ENCODE data around the gene RFX6. TPM values are rescaled to one million over a fixed set of nuclear protein-coding genes. Genes with fewer than 3 reads are reported as not detected.

RFX6 gene
- total RNA-seq, 1 donor from 2014 or later, result not detected

DNA sequence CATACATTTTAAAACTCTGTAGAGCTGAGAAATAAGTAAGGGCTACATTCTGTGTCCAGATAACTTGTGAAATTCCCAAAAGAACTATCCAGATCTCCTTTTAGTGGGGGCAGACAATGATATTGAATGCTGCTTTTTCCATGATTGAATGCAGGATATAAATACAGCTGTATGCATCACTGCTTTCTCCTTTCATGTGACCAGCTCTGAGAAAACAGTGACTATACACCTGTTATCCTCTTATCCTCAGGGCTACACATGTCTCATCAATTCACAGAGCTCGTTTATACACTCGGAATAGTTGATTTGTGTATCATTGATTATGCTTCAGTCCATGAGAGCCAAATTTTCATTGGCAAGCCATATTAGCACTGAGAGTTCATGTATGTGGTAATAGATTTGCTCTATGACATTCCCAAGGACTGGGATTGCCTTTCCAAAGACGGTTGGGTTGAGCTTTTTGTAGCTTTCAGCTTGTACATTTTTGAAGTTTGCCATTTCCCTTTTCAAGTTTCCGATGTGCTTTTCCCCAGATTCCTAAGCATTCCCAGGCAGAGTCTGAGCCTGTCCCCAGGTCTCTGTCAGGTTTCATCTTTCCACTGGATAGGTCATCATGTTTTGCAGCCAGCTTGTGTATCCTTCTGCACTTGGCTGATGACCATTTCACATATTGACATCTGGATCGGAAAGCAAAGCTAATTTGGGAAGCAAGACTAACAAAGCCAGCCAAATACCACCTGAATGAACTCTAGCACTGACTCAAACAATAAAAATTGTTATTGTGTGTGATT is 97.7 kb downstream of the RFX6 start:
- Mint-ChIP-seq H3K27me3 (ENCODE audit: unreplicated experiment) (peaks cover 2% of the 10 kb centered on the region), H3K9me3 (ENCODE audit: unreplicated experiment) (no peaks in the 10 kb centered on the region), H3K36me3 (ENCODE audit: low read depth, unreplicated experiment) (no peaks in the 10 kb centered on the region), H3K27ac (ENCODE audit: unreplicated experiment) (no peak overlapping the region), H3K4me1 (ENCODE audit: unreplicated experiment) (no peaks in the 10 kb centered on the region), H3K4me3 (ENCODE audit: unreplicated experiment) (no peak overlapping the region)
- DNase-seq (ENCODE audit: low spot score), result no peak
- TF ChIP-seq, protein P1, sequence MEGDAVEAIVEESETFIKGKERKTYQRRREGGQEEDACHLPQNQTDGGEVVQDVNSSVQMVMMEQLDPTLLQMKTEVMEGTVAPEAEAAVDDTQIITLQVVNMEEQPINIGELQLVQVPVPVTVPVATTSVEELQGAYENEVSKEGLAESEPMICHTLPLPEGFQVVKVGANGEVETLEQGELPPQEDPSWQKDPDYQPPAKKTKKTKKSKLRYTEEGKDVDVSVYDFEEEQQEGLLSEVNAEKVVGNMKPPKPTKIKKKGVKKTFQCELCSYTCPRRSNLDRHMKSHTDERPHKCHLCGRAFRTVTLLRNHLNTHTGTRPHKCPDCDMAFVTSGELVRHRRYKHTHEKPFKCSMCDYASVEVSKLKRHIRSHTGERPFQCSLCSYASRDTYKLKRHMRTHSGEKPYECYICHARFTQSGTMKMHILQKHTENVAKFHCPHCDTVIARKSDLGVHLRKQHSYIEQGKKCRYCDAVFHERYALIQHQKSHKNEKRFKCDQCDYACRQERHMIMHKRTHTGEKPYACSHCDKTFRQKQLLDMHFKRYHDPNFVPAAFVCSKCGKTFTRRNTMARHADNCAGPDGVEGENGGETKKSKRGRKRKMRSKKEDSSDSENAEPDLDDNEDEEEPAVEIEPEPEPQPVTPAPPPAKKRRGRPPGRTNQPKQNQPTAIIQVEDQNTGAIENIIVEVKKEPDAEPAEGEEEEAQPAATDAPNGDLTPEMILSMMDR (IDR thresholded peaks at IDR 0.05; ENCODE audit: unreplicated experiment), result no peak

DNA sequence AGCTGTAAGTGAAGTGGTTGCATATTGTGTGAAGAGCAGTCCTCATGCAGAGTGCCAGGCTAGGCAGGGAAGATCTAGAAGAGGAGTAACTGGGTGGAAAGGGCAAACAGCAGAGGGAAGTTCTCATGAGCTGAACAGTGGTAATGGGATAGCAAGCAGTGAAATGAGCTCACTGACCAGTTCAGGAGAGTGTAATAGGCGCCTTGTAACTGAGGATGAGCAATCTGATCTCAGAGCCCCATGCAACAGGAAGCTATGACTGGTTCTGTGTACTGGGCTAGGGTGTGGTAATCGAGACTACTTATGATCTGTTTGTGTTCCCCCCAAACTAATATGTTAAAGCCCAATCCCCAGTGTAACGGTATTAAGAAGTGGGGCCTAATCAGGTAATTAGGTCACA is 98.6 kb downstream of the RFX6 start:
- TF ChIP-seq, protein P1 (IDR thresholded peaks at IDR 0.05; ENCODE audit: unreplicated experiment), result no peak
- Mint-ChIP-seq H3K27ac (ENCODE audit: unreplicated experiment) (no peak overlapping the region), H3K27me3 (ENCODE audit: unreplicated experiment) (peaks cover 2% of the 10 kb centered on the region), H3K4me3 (ENCODE audit: unreplicated experiment) (no peak overlapping the region), H3K36me3 (ENCODE audit: low read depth, unreplicated experiment) (no peaks in the 10 kb centered on the region), H3K4me1 (ENCODE audit: unreplicated experiment) (no peaks in the 10 kb centered on the region), H3K9me3 (ENCODE audit: unreplicated experiment) (no peaks in the 10 kb centered on the region)
- DNase-seq (ENCODE audit: low spot score), result no peak

DNA sequence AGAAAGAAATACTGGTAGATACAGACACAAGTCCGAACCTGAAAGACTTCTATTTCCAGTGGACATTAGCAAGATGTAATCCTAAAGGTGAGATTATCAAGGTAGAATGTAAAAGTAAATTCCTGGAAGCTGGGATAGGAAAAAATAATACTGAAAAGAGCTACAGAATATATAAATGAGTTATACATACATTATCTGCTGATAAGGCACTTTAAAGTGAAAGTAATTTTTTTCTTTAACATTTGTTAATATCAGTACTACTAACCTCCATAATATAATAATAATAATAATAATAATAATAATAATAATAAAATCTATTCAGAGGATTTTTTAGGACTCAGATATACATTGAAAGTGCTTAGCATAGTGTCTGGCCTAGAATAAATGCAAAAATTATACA is 102.5 kb downstream of the RFX6 start:
- Mint-ChIP-seq H3K4me3 (ENCODE audit: unreplicated experiment) (no peak overlapping the region), H3K4me1 (ENCODE audit: unreplicated experiment) (no peaks in the 10 kb centered on the region), H3K36me3 (ENCODE audit: low read depth, unreplicated experiment) (no peaks in the 10 kb centered on the region), H3K9me3 (ENCODE audit: unreplicated experiment) (no peaks in the 10 kb centered on the region), H3K27ac (ENCODE audit: unreplicated experiment) (no peak overlapping the region), H3K27me3 (ENCODE audit: unreplicated experiment) (peaks cover 2% of the 10 kb centered on the region)
- TF ChIP-seq, protein P1 (IDR thresholded peaks at IDR 0.05; ENCODE audit: unreplicated experiment), result no peak
- DNase-seq (ENCODE audit: low spot score), result no peak

Other genes with a start within 250 kb of the RFX6 start
- 21.2 TPM for gene ZUP1, start 208.5 kb upstream of the RFX6 start, total RNA-seq (ENCODE audit: unreplicated experiment)
- 11.4 TPM for gene KPNA5, start 196.0 kb upstream of the RFX6 start, total RNA-seq (ENCODE audit: unreplicated experiment)
- gene FAM162B, start 111.5 kb upstream of the RFX6 start, total RNA-seq (ENCODE audit: unreplicated experiment), result 1.5 TPM
- gene GPRC6A, start 48.2 kb upstream of the RFX6 start, total RNA-seq (ENCODE audit: unreplicated experiment), result not detected

All from endothelial cell (in vitro differentiated cells).